DOHH2 (cell line): ENCODE results near the gene MAGI1.

ENCODE experiments used
- EZH2phosphoT487 ChIP-seq: fragments of 200-600 bp; sonication (generic); IDR thresholded peaks from 2 replicates; pipeline ENCODE4 v1.6.1; 2017; ENCODE audit warnings: borderline replicate concordance, mild to moderate bottlenecking, antibody characterized with exemption, low read length, moderate library complexity, mixed read lengths
- TF ChIP-seq, protein P1 (sequence below): fragments of 200-600 bp; sonication (generic); IDR thresholded peaks from one replicate; pipeline ENCODE4 v1.5.1; 2014; ENCODE audit warnings: antibody characterized with exemption, mild to moderate bottlenecking, low read depth, low read length; ENCODE audit not compliant: poor library complexity, severe bottlenecking

DNA sequence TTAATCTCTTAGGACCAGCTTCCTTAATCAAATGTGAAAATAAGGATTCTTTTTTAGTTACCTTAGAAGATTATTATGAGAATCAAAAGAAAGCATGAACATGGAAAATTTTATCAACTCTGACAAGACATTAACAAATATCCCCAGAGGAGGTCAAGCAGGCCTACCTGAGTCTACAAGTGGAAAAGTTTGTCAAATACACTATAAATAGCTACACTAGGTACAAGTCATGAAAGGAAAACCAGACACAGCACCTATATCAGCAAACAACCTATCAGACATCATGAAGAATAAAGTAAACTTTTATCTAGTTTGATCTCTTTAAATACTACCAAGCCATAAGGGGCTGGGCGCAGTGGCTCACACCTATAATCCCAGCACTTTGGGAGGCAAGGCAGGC is 126.1 kb downstream of the MAGI1 start:
- TF ChIP-seq, protein P1, sequence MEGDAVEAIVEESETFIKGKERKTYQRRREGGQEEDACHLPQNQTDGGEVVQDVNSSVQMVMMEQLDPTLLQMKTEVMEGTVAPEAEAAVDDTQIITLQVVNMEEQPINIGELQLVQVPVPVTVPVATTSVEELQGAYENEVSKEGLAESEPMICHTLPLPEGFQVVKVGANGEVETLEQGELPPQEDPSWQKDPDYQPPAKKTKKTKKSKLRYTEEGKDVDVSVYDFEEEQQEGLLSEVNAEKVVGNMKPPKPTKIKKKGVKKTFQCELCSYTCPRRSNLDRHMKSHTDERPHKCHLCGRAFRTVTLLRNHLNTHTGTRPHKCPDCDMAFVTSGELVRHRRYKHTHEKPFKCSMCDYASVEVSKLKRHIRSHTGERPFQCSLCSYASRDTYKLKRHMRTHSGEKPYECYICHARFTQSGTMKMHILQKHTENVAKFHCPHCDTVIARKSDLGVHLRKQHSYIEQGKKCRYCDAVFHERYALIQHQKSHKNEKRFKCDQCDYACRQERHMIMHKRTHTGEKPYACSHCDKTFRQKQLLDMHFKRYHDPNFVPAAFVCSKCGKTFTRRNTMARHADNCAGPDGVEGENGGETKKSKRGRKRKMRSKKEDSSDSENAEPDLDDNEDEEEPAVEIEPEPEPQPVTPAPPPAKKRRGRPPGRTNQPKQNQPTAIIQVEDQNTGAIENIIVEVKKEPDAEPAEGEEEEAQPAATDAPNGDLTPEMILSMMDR, result no peak
- no peak for TF ChIP-seq EZH2phosphoT487
